ENCODE results near the gene TRAK2. TPM values are rescaled to one million over a fixed set of nuclear protein-coding genes. Genes with fewer than 3 reads are reported as not detected.
A peak's percentile ranks its signal among the peaks of the same experiment; 100 is the strongest.

The TRAK2 gene
- total RNA-seq, 2 donors from 2014 or later: 14.8 to 15.2 TPM

GRCh38 chr2:201404699-201405280 lies 46.5 kb downstream of the TRAK2 start:
- H3K4me3 ChIP-seq (ENCODE audit: low read length): no peak overlapping the region
- no peak for DNase-seq
- peaks cover 10% of the 10 kb centered on the region for H3K4me1 ChIP-seq (ENCODE audit: control insufficient read depth, insufficient read depth, low read length)
- Mint-ChIP-seq H3K27me3 (ENCODE audit: insufficient read depth) (no peaks in the 10 kb centered on the region), H3K27ac (no peak overlapping the region), H3K4me3 (no peak overlapping the region), H3K9me3 (no peaks in the 10 kb centered on the region), H3K36me3 (ENCODE audit: low read depth) (no peaks in the 10 kb centered on the region), H3K4me1 (peaks cover 16% of the 10 kb centered on the region)
- no peak overlapping the region for H3K9ac ChIP-seq (ENCODE audit: extremely low read depth, low read length, poor library complexity, severe bottlenecking)
- H3K27ac ChIP-seq (ENCODE audit: low read depth, low read length): no peak overlapping the region
- TF ChIP-seq CTCF (conservative IDR thresholded peaks at IDR 0.05): peak; percentile 33
- no peaks in the 10 kb centered on the region for H3K9me3 ChIP-seq (ENCODE audit: control insufficient read depth, low read length)
- 80 to 95% methylated on average over 3 of the region's 3 CpGs for WGBS, 2 experiments (ENCODE audit: insufficient coverage in 1 of 2, insufficient read length in 1 of 2)
- H3K27me3 ChIP-seq (ENCODE audit: control insufficient read depth, insufficient read depth, low read length, poor library complexity, severe bottlenecking): no peaks in the 10 kb centered on the region
- no peaks in the 10 kb centered on the region for H3K36me3 ChIP-seq (ENCODE audit: control insufficient read depth, insufficient read depth, low read length)

DNA sequence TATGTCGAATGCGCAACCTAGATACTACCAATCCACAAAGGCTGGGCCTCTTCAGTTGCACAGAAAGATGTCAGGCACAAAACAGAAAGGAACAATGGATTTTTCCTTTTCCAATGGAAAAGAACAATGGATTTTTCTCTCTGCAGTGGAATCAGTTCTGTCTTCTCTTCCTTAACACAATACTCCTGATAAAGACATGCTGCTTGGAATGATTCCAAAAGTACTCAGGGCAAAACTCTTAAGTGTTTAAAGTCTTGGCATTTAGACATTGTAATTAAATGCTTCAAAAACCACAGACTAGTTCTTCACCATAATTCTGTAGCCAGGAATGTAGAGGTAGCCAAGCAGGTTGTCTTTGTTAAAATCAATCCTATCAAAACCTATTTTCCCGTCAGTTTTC lies 47.4 kb downstream of the TRAK2 start:
- H3K27me3 ChIP-seq (ENCODE audit: control insufficient read depth, insufficient read depth, low read length, poor library complexity, severe bottlenecking): no peaks in the 10 kb centered on the region
- Mint-ChIP-seq H3K27ac (no peak overlapping the region), H3K4me1 (peaks cover 16% of the 10 kb centered on the region), H3K36me3 (ENCODE audit: low read depth) (no peaks in the 10 kb centered on the region), H3K27me3 (ENCODE audit: insufficient read depth) (no peaks in the 10 kb centered on the region), H3K4me3 (no peak overlapping the region), H3K9me3 (no peaks in the 10 kb centered on the region)
- H3K9ac ChIP-seq (ENCODE audit: extremely low read depth, low read length, poor library complexity, severe bottlenecking): no peak overlapping the region
- no peak for TF ChIP-seq CTCF (conservative IDR thresholded peaks at IDR 0.05)
- no peak overlapping the region for H3K4me3 ChIP-seq (ENCODE audit: low read length)
- H3K27ac ChIP-seq (ENCODE audit: low read depth, low read length): no peak overlapping the region
- H3K36me3 ChIP-seq (ENCODE audit: control insufficient read depth, insufficient read depth, low read length): peaks cover 5% of the 10 kb centered on the region
- H3K9me3 ChIP-seq (ENCODE audit: control insufficient read depth, low read length): no peaks in the 10 kb centered on the region
- H3K4me1 ChIP-seq (ENCODE audit: control insufficient read depth, insufficient read depth, low read length): peaks cover 10% of the 10 kb centered on the region
- DNase-seq: no peak
- 94 to 100% methylated on average over 2 to 3 of the region's 3 CpGs for WGBS, 2 experiments (ENCODE audit: insufficient coverage in 1 of 2, insufficient read length in 1 of 2)

DNA sequence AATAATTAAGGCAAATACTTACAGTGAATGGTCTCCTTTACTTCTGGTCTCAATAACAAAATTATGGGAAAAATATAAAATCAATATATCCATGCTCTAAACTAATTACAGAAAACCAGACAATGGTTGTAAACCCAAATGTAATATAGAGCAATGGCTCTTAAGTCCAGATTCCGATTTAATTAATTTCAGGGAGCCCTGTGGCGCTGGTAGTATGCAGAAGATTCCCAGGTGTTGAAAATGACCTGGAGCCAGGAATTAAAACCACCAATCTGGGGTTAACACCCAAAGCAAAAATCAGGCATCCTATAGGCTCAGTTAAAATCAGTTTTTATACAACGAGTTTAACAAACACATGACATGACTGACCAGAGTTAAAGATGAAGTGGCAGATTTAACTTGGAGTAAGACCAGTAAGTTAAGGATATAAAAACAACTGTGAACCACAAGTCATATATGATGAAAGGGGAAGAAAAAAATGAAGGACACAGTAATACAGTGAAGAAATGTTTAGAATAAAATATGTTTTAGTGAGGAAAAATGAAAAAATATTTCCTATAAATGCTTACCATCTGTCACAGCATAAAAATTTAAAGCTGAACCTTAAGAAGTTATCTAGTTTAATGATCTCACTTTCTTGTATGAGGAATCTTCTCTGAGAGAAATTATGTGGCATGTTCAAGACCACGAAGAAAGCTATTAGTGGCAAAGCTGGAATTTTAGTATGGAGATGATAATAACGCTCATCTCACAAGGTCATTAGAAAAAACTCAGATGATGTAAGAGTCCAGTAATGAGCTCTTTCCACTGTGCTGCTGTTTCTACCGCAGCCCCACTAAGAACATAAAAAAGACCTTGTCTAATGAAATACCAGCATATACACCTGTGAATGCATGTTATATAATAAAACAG lies 48.4 kb downstream of the TRAK2 start:
- Mint-ChIP-seq H3K27ac (no peak overlapping the region), H3K4me3 (no peak overlapping the region), H3K9me3 (no peaks in the 10 kb centered on the region), H3K27me3 (ENCODE audit: insufficient read depth) (no peaks in the 10 kb centered on the region), H3K4me1 (peaks cover 16% of the 10 kb centered on the region), H3K36me3 (ENCODE audit: low read depth) (peaks cover 2% of the 10 kb centered on the region)
- Histone ChIP-seq H3K27ac (ENCODE audit: low read depth, low read length) (no peak overlapping the region), H3K36me3 (ENCODE audit: control insufficient read depth, insufficient read depth, low read length) (peaks cover 5% of the 10 kb centered on the region), H3K4me3 (ENCODE audit: low read length) (no peak overlapping the region), H3K9ac (ENCODE audit: extremely low read depth, low read length, poor library complexity, severe bottlenecking) (no peak overlapping the region), H3K4me1 (ENCODE audit: control insufficient read depth, insufficient read depth, low read length) (peaks cover 10% of the 10 kb centered on the region), H3K27me3 (ENCODE audit: control insufficient read depth, insufficient read depth, low read length, poor library complexity, severe bottlenecking) (no peaks in the 10 kb centered on the region), H3K9me3 (ENCODE audit: control insufficient read depth, low read length) (no peaks in the 10 kb centered on the region)
- WGBS, 2 experiments (ENCODE audit: insufficient coverage in 1 of 2, insufficient read length in 1 of 2): 93 to 100% methylated on average over 4 to 6 of the region's 6 CpGs
- no peak for TF ChIP-seq CTCF (conservative IDR thresholded peaks at IDR 0.05)
- no peak for DNase-seq
